ACC112 (cell line): Measurements from ENCODE around the gene NECTIN1.

ENCODE experiments used
- H2AFZ ChIP-seq: fragments of 200-600 bp; sonication (generic); one replicate; pipeline ENCODE4 v1.6.0; 2017; ENCODE audit warnings: antibody characterized with exemption, low read length; ENCODE audit not compliant: unreplicated experiment
- H3K27ac ChIP-seq: fragments of 200-600 bp; sonication (generic); 2 replicates; pipeline ENCODE4 v1.5.1; 2014; ENCODE audit warnings: low read depth, mild to moderate bottlenecking, antibody characterized with exemption, low read length, moderate library complexity
- H3K27me3 ChIP-seq: fragments of 200-600 bp; sonication (generic); 2 replicates; pipeline ENCODE4 v1.6.1; 2014; ENCODE audit warnings: mild to moderate bottlenecking, antibody characterized with exemption, low read length, moderate library complexity, mixed read lengths; ENCODE audit not compliant: insufficient read depth
- H3K36me3 ChIP-seq: fragments of 200-600 bp; sonication (generic); 2 replicates; pipeline ENCODE4 v1.6.1; 2016; ENCODE audit warnings: mild to moderate bottlenecking, antibody characterized with exemption, low read length, moderate library complexity, mixed read lengths; ENCODE audit not compliant: insufficient read depth
- H3K4me1 ChIP-seq: fragments of 200-600 bp; sonication (generic); one replicate; pipeline ENCODE4 v1.6.1; 2016; ENCODE audit warnings: low read length, mixed read lengths; ENCODE audit not compliant: insufficient read depth, unreplicated experiment, control insufficient read depth
- H3K4me3 ChIP-seq: fragments of 200-600 bp; sonication (generic); 2 replicates; pipeline ENCODE4 v1.5.1; 2014; ENCODE audit warnings: mild to moderate bottlenecking, low read depth, low read length
- H3K79me2 ChIP-seq: fragments of 200-600 bp; sonication (generic); one replicate; pipeline ENCODE4 v1.6.0; 2016; ENCODE audit warnings: low read length; ENCODE audit not compliant: control insufficient read depth, unreplicated experiment, insufficient read depth

NECTIN1 gene

GRCh38 chr11:119728651-119729580, at the start of gene NECTIN1:
Gene NECTIN1 (minus strand): TSS chr11:119729200. CDS start chr11:119728553, 647 bp downstream.
- Histone ChIP-seq H3K27me3 (peaks cover 7% of the 10 kb centered on the region), H3K4me1 (peaks cover 9% of the 10 kb centered on the region), H3K79me2 (no peaks in the 10 kb centered on the region), H2AFZ (peak within 1 kb of the TSS; percentile 70), H3K36me3 (no peaks in the 10 kb centered on the region), H3K27ac (no peak within 1 kb of the TSS), H3K4me3 (peak within 1 kb of the TSS; percentile 89)

GRCh38 chr11:119778391-119779194, 49.6 kb upstream of the NECTIN1 start:
- Histone ChIP-seq H3K36me3 (no peaks in the 10 kb centered on the region), H3K4me3 (no peak overlapping the region), H3K79me2 (no peaks in the 10 kb centered on the region), H3K27me3 (peaks cover 56% of the 10 kb centered on the region), H3K27ac (no peak overlapping the region), H2AFZ (no peak overlapping the region), H3K4me1 (no peaks in the 10 kb centered on the region)

- peaks cover 50% of the 10 kb centered on the region for H3K27me3 ChIP-seq
- no peak overlapping the region for H3K27ac ChIP-seq
- no peaks in the 10 kb centered on the region for H3K79me2 ChIP-seq
- H3K4me1 ChIP-seq: no peaks in the 10 kb centered on the region
- no peaks in the 10 kb centered on the region for H3K36me3 ChIP-seq
- H3K4me3 ChIP-seq: no peak overlapping the region
- no peak overlapping the region for H2AFZ ChIP-seq
Observed at GRCh38 chr11:119777940-119778339, 48.9 kb upstream of the NECTIN1 start.

- H3K36me3 ChIP-seq: no peaks in the 10 kb centered on the region
- no peak overlapping the region for H3K27ac ChIP-seq
- H3K4me1 ChIP-seq: no peaks in the 10 kb centered on the region
- H2AFZ ChIP-seq: no peak overlapping the region
- no peak overlapping the region for H3K4me3 ChIP-seq
- no peaks in the 10 kb centered on the region for H3K79me2 ChIP-seq
- H3K27me3 ChIP-seq: peaks cover 38% of the 10 kb centered on the region
Observed at GRCh38 chr11:119776651-119777050, 47.7 kb upstream of the NECTIN1 start.

GRCh38 chr11:119776031-119776636, 47.1 kb upstream of the NECTIN1 start:
- H3K36me3 ChIP-seq: no peaks in the 10 kb centered on the region
- peaks cover 38% of the 10 kb centered on the region for H3K27me3 ChIP-seq
- no peak overlapping the region for H3K4me3 ChIP-seq
- no peak overlapping the region for H2AFZ ChIP-seq
- no peaks in the 10 kb centered on the region for H3K79me2 ChIP-seq
- H3K27ac ChIP-seq: no peak overlapping the region
- H3K4me1 ChIP-seq: no peaks in the 10 kb centered on the region

GRCh38 chr11:119774172-119774763, 45.3 kb upstream of the NECTIN1 start:
- Histone ChIP-seq H3K27ac (no peak overlapping the region), H3K27me3 (peaks cover 42% of the 10 kb centered on the region), H3K36me3 (no peaks in the 10 kb centered on the region), H3K4me1 (no peaks in the 10 kb centered on the region), H3K79me2 (no peaks in the 10 kb centered on the region), H2AFZ (no peak overlapping the region), H3K4me3 (no peak overlapping the region)

GRCh38 chr11:119772641-119773415, 43.8 kb upstream of the NECTIN1 start:
- Histone ChIP-seq H3K36me3 (no peaks in the 10 kb centered on the region), H3K4me3 (no peak overlapping the region), H3K79me2 (no peaks in the 10 kb centered on the region), H3K4me1 (no peaks in the 10 kb centered on the region), H3K27ac (no peak overlapping the region), H3K27me3 (peaks cover 52% of the 10 kb centered on the region), H2AFZ (no peak overlapping the region)

- no peaks in the 10 kb centered on the region for H3K36me3 ChIP-seq
Observed at GRCh38 chr11:119772076-119772475, 43.1 kb upstream of the NECTIN1 start.

GRCh38 chr11:119771172-119771770, 42.3 kb upstream of the NECTIN1 start:
- Histone ChIP-seq H3K4me1 (no peaks in the 10 kb centered on the region), H3K27ac (no peak overlapping the region), H3K79me2 (no peaks in the 10 kb centered on the region), H2AFZ (no peak overlapping the region), H3K4me3 (no peak overlapping the region), H3K36me3 (no peaks in the 10 kb centered on the region), H3K27me3 (peaks cover 52% of the 10 kb centered on the region)

More at GRCh38 chr11:119772076-119772475, 43.1 kb upstream of the NECTIN1 start:
- Histone ChIP-seq H3K27ac (no peak overlapping the region), H2AFZ (no peak overlapping the region), H3K27me3 (peaks cover 52% of the 10 kb centered on the region), H3K4me3 (no peak overlapping the region), H3K4me1 (no peaks in the 10 kb centered on the region), H3K79me2 (no peaks in the 10 kb centered on the region)
